Measurements from ENCODE around the gene IFT52.
A peak's percentile ranks its signal among the peaks of the same experiment; 100 is the strongest.

The IFT52 gene

GRCh38 chr20:43590392-43591303 is at the start of gene IFT52:
TSS of gene IFT52 (plus strand) at chr20:43590937. CDS start at chr20:43594699, 3,762 bp downstream.
- peak; percentile 66 for DNase-seq (ENCODE audit: extremely low read depth, low read depth)
- TF ChIP-seq CTCF (IDR thresholded peaks at IDR 0.05; ENCODE audit: low read depth, low read length), result no peak

- no peak for DNase-seq (ENCODE audit: extremely low read depth, low read depth)
- no peak for TF ChIP-seq CTCF (IDR thresholded peaks at IDR 0.05; ENCODE audit: low read depth, low read length)
Measured at GRCh38 chr20:43541214-43541613, 49.5 kb upstream of the IFT52 start.

- DNase-seq (ENCODE audit: extremely low read depth, low read depth), result no peak
- TF ChIP-seq CTCF (IDR thresholded peaks at IDR 0.05; ENCODE audit: low read depth, low read length), result no peak
Measured at GRCh38 chr20:43542161-43542560, 48.6 kb upstream of the IFT52 start.

- DNase-seq (ENCODE audit: extremely low read depth, low read depth), result no peak
- no peak for TF ChIP-seq CTCF (IDR thresholded peaks at IDR 0.05; ENCODE audit: low read depth, low read length)
Measured at GRCh38 chr20:43542674-43543073, 48.1 kb upstream of the IFT52 start.

GRCh38 chr20:43543138-43543537 is 47.6 kb upstream of the IFT52 start:
- TF ChIP-seq CTCF (IDR thresholded peaks at IDR 0.05; ENCODE audit: low read depth, low read length), result no peak
- DNase-seq (ENCODE audit: extremely low read depth, low read depth), result no peak

GRCh38 chr20:43544501-43544900 is 46.2 kb upstream of the IFT52 start:
- DNase-seq (ENCODE audit: extremely low read depth, low read depth), result no peak
- no peak for TF ChIP-seq CTCF (IDR thresholded peaks at IDR 0.05; ENCODE audit: low read depth, low read length)

GRCh38 chr20:43545837-43546578 is 44.7 kb upstream of the IFT52 start:
- no peak for TF ChIP-seq CTCF (IDR thresholded peaks at IDR 0.05; ENCODE audit: low read depth, low read length)
- DNase-seq (ENCODE audit: extremely low read depth, low read depth), result no peak

Data from AG09319 (cell line).